ENCODE results near the gene MED13.
"Not testable (repeated sequence)": the region's sequence is repeated elsewhere in the genome, so short reads cannot be mapped to it uniquely, and the experiment has no call there.

DNA sequence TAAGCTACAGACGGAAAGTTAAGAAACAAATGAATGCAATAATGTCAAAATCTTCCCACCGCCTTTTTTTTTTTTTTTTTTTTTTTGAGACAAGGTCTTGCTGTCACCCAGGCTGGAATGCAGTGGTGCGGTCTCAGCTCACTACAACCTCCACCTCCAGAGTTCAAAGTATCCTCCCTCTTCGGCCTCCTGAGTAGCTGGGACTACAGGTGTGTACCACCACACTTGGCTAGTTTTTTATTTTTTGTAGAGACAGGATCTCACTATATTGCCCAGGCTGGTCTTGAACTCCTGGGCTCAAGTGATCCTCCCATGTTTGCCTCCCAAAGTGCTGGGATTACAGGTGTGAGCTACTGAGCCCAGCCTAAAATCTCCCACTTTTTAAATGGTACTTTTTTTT, 66.5 kb downstream of the MED13 start:
- TF ChIP-seq EZH2 (IDR thresholded peaks at IDR 0.05); POLR2AphosphoS5 (IDR thresholded peaks at IDR 0.05; ENCODE audit: borderline replicate concordance, low read depth, low read length); FOXP2 (optimal IDR thresholded peaks at IDR 0.05; ENCODE audit: control extremely low read depth, extremely low read length, insufficient read depth): not testable (repeated sequence)
